ENCODE data around the gene PPP1R3G.

DNA sequence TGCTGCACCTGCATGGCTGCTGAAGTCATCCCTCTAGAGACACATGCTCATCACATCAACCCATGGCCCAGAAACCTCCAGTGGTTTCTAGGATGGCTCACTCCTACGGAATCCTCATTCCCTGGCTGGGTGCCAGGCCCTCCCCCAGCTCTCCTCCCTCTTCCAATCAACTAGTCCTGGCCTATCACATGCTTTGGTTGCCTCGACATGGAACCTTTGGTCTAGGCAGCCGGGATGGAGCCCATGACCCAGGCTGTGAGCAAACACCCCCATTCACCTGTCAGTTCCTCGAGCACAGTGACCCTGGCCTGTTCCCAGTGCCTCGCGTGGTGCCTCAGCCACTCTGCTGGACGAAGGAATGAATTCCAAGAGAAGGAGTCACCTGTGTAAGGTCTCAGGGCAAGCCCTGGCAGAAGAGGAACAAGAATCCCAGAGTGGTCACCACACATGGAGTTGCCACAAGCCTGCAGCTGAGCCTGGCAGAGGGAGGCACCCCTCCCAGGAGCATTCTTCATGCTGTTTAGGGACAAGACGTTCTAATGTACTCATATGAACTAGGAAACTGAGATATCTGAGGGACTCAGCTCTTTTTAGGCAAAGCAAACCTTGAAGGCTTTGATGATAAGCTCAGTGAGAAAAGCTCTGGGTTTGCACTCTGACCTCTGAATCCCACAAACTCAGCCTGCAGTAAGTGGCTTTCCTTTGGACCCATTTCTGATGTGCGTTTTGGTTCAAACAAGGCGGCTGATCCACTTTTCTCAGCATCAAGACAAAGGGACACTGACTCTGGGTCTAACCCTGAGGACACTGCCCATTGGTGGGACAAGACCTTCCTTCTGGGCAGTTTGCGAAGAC is 40.2 kb downstream of the PPP1R3G start:
- TF ChIP-seq CTCF (IDR thresholded peaks at IDR 0.05), result no peak
- no peak for TF ChIP-seq EP300 (IDR thresholded peaks at IDR 0.05)
- TF ChIP-seq POLR2A (IDR thresholded peaks at IDR 0.05), result no peak

Data from ovary (tissue), 3 donors.